Fibroblast of mammary gland (primary cell): ENCODE data around the gene ENGASE.

Experiments used
- DNase-seq: peaks from one replicate; pipeline ENCODE4 v3.0.0-alpha.2; 2010; ENCODE audit warnings: low read depth
- H3K4me3 ChIP-seq: 2 replicates; pipeline ENCODE4 v1.5.1; 2011; ENCODE audit warnings: low read depth, mild to moderate bottlenecking, low read length, moderate library complexity; ENCODE audit not compliant: control insufficient read depth
- TF ChIP-seq, protein P1 (sequence below): conservative IDR thresholded peaks from 2 replicates; pipeline ENCODE4 v1.5.1; 2011; ENCODE audit warnings: low read depth, low read length, inconsistent platforms; ENCODE audit not compliant: control insufficient read depth, insufficient read depth

ENGASE gene

DNA sequence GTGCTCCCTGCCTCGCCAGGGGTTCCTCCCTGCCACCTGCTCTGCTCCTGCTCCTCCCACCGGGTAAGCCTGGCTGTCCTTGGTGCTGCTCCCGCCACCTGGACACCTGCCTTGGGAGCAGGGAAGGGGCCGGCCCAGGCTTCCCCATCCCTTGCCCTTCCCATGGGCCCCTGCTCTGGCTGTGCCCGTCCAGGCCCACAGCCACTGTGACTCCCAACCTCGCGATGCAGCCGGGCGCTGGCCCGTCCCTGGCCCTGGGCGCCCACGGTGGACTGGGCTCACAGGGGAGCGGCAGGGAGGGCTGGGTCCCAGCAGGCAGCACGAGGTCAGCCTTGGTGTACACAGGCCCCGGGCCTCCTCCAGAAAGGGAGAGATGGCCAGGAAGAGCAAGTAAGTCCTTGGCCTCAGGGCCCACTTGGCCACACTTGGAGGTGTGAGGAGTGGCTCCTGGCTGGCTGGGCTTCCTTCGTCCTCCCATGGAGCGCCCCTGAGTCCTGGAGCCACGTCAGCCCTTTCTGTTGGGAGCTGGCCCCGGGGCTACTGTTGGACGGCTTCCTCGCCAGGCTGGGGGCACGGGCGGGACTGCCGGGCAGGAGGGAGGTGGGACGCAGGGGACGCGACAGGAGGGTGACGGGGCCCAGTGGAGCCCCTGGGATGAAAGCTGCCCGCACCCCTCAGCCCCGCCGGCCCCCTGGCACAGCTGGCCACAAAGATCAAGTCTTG lies 15.3 kb downstream of the ENGASE start:
- TF ChIP-seq, protein P1, sequence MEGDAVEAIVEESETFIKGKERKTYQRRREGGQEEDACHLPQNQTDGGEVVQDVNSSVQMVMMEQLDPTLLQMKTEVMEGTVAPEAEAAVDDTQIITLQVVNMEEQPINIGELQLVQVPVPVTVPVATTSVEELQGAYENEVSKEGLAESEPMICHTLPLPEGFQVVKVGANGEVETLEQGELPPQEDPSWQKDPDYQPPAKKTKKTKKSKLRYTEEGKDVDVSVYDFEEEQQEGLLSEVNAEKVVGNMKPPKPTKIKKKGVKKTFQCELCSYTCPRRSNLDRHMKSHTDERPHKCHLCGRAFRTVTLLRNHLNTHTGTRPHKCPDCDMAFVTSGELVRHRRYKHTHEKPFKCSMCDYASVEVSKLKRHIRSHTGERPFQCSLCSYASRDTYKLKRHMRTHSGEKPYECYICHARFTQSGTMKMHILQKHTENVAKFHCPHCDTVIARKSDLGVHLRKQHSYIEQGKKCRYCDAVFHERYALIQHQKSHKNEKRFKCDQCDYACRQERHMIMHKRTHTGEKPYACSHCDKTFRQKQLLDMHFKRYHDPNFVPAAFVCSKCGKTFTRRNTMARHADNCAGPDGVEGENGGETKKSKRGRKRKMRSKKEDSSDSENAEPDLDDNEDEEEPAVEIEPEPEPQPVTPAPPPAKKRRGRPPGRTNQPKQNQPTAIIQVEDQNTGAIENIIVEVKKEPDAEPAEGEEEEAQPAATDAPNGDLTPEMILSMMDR: no peak
- no peak for DNase-seq
- no peak overlapping the region for H3K4me3 ChIP-seq

DNA sequence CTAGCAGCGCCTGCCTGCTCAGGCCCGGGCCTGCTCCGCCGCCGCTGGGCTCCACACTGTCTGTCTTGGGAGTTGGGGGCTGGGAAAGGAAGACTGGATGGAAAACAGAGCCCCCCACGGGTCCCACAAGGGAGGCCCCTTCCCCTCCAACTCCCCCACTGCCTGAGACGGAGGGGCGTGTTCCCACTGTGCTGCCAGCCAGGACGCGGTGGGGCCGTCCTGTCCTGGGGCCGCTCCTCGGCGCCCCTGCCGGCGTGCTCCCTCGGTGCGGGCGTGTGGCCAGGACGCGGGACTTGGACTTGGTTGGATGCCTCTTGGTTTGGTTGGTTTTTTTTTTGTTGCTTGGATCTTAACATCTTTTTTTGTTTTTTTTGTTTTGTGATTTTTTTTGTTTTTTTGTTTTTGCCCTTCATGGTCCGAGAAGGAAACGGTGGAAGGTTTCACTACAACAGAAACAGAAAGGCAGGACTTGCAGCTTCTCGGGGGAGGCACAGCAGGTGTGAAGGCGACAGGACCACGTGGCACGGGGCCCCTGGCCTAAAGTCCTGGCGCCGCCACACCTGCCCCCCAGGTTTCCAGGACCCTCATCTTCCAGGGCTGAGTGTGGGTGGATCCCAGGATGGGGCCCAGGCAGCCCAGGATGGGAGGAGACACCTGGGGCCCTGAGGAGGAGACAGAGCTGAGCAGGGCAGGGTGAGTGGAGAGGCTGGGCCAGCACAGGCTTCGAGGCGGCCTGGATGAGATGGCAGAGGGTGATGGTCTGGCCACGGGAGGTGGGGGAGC lies 16.0 kb downstream of the ENGASE start:
- TF ChIP-seq, protein P1: no peak
- no peak overlapping the region for H3K4me3 ChIP-seq
- peak; percentile 16 for DNase-seq

DNA sequence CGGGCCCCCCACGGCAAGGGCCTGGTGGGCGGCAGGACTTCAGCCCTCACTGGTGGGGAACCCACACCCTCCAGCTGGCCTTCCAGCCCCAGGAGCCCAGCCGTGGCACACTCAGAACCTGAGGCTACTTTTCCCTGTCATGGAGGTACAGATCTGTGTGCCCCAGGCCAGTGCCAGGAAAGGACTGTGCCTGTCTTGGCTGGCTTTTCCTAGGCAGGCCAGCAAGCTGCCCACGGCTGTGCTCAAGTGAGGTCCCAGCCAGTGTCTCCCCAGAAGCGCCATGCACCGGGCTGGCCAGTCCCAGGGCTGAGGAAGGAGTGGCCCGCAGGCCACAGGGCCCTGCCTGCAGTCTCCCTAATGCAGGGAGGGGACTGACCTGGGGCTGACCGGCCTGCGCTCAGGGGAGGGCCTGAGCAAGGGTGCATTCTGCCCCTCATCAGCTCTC lies 16.6 kb downstream of the ENGASE start:
- no peak overlapping the region for H3K4me3 ChIP-seq
- DNase-seq: no peak
- TF ChIP-seq, protein P1: no peak

DNA sequence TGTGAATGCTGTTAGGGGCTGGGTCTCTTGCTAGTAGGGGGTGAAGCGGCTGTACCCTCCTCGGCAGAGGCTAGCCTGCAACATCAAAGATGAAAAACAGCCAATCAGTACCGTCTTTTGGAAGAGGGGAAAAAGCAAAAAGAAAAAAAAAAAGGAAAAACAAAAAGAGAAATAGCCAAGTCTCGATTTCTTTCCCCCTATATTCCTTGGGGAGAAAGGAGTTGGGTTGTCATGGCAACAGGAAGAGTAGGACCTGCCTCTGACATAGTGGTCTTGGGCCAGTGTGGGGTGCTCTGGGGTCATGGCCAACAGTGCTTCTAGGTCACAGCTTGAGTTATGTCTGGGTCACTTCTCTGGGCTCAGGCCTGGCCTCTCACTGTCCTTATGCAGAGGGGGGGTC lies 17.9 kb downstream of the ENGASE start:
- DNase-seq: no peak
- no peak overlapping the region for H3K4me3 ChIP-seq
- TF ChIP-seq, protein P1: no peak

DNA sequence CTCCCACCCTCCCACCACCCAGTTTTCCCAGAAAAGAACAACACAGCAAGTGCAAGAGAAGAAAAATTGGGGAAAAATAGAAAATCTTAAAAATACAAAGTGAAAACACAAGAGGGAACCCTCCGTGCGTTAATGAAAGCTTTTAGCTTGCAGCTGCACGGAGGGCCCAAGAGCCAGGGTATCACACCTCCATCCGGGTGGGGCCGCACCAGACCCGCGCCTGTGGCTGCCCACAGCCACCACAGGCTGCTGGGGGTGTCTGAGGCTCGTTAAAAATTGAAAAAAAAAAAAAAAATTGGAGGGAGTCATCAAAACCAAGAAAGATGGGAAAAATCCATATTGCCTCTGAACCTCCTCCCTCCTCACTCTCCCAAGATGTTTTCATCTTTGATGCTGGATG lies 18.6 kb downstream of the ENGASE start:
- H3K4me3 ChIP-seq: no peak overlapping the region
- TF ChIP-seq, protein P1: no peak
- no peak for DNase-seq

DNA sequence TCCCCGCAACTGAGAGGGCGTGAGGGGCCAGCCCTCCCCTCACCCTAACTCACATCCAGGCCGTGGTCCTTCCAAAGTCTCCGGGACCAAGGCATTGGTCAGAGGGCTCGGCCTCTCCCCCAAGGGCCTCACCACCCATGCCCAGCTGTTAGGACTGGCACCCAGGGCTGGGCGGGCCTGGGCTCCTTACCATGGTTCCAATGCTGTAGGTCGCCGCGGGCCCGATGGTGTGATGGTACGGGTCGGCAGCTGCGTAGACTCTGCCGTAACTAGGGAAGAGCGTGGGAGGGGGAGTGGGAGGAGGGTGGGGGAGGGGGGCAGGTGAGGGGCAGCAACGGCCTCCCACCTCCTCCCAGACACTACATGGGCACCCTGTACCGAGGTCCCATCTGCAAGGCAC lies 19.6 kb downstream of the ENGASE start:
- DNase-seq: no peak
- TF ChIP-seq, protein P1: no peak
- H3K4me3 ChIP-seq: no peak overlapping the region
